Measurements from ENCODE around the gene IFT88.

IFT88 gene

DNA sequence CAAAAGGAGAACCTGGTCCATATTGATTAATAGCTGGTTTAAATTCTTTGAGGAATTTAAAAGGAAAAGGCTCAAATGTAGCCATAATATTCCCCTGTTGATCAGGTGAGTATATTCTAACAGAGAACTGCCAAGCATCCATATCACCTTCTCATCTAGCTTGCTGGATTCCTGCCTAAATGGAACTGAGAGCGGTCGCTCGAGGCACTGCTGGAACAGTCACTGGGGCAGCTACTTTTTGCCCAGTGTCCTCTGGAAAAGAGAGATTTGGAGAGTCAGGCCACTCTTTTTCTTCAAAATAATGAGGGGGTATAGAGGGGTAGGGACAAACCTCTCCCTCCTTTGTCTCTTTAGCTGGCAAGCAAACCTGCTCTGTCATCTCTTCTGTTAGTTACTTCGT is 117.1 kb downstream of the IFT88 start:
- H3K4me3 ChIP-seq (ENCODE audit: low read depth, low read length): no peak overlapping the region
- TF ChIP-seq CTCF (IDR thresholded peaks at IDR 0.05; ENCODE audit: borderline replicate concordance, insufficient read depth, low read depth, low read length): no peak

- TF ChIP-seq CTCF (IDR thresholded peaks at IDR 0.05; ENCODE audit: borderline replicate concordance, insufficient read depth, low read depth, low read length): no peak
- no peak overlapping the region for H3K4me3 ChIP-seq (ENCODE audit: low read depth, low read length)
Measured at GRCh38 chr13:20684546-20684945, 117.6 kb downstream of the IFT88 start.

DNA sequence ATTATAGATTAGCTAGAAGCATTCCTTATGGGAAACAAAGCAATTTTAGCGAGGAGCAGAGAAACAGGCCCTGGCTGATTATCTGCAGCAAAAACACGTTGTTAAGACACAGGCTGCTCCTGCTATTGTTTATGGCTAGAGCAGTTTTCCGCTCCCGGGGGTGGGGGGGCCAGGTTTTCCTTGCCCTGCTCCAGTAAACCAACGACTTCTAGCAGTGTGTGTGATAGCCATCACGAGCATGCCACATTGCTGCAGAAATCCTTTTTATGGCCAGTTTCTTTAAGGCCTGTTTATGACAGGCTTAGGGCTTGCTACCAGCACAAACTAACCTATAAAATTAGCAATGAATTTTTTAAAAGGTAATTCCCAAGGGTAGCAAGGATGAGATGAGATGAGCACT is 118.1 kb downstream of the IFT88 start:
- no peak for TF ChIP-seq CTCF (IDR thresholded peaks at IDR 0.05; ENCODE audit: borderline replicate concordance, insufficient read depth, low read depth, low read length)
- H3K4me3 ChIP-seq (ENCODE audit: low read depth, low read length): no peak overlapping the region

- no peak for TF ChIP-seq CTCF (IDR thresholded peaks at IDR 0.05; ENCODE audit: borderline replicate concordance, insufficient read depth, low read depth, low read length)
- no peak overlapping the region for H3K4me3 ChIP-seq (ENCODE audit: low read depth, low read length)
Measured at GRCh38 chr13:20686167-20686566, 119.2 kb downstream of the IFT88 start.

DNA sequence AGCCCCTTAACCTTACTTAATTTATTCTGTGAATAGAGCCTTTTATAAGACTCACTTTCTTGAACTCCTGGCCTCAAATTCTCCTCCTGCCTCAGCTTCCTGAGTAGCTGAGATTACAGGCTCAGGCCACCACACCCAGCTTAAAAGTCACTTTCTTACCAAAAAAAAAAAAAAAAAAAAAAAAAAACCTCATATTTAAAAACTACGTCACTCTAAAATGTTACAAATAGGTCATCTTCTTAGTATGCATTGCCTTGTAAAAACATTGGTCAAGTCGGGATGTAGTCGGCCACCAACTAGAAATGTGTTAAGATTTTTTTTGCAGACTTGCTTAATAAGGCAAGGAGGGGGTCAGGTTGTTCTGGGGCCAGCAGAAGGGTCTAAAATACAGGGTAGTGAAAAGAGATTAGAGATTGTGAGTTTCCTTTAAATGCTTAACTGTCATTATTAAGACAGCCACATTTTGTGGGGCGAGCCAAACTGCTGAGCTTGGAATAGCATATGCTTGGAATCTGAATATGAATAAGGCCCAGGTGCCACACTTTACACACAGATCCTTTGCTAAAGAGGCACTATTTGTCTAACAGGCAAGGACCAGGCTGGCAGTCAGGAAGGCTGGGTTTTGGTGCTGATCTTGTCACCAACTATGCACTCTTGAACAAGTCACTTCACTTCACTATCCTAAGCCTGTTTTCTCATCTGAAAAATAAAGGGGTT is 120.1 kb downstream of the IFT88 start:
- no peak for TF ChIP-seq CTCF (IDR thresholded peaks at IDR 0.05; ENCODE audit: borderline replicate concordance, insufficient read depth, low read depth, low read length)
- no peak overlapping the region for H3K4me3 ChIP-seq (ENCODE audit: low read depth, low read length)

DNA sequence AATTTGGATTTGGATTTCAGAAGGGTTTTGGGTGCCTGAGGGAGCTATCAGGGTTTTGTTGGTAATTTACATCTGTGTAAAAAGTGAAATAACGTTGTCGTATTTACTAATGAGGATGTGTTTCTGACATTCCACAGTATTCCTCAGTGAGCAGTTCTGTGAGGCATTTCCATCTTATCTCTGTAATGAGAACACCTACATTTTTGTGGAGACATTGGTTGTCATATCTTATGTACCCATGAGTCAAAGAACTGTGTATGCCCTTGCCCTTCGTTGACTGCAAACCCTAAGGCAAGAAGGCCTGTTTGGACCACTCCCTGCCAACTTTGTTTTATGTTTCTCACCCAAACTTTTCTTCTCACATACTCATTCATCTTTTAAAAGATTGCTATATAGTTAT is 122.3 kb downstream of the IFT88 start:
- no peak for TF ChIP-seq CTCF (IDR thresholded peaks at IDR 0.05; ENCODE audit: borderline replicate concordance, insufficient read depth, low read depth, low read length)
- H3K4me3 ChIP-seq (ENCODE audit: low read depth, low read length): no peak overlapping the region

- TF ChIP-seq CTCF (IDR thresholded peaks at IDR 0.05; ENCODE audit: borderline replicate concordance, insufficient read depth, low read depth, low read length): no peak
- no peak overlapping the region for H3K4me3 ChIP-seq (ENCODE audit: low read depth, low read length)
Measured at GRCh38 chr13:20691616-20692015, 124.7 kb downstream of the IFT88 start.

Data from GM12875 (cell line).